SK-N-SH (cell line): ENCODE results near the gene RIMS4. TPM values are rescaled to one million over a fixed set of nuclear protein-coding genes. Genes with fewer than 3 reads are reported as not detected.
"Not testable (repeated sequence)": the region's sequence is repeated elsewhere in the genome, so short reads cannot be mapped to it uniquely, and the experiment has no call there.

Source experiments
- CTCF ChIA-PET: fragments of 300-600, 350-600 bp; formaldehyde crosslinking; extraction: SDS; loops from one replicate; lab custom pipeline; 2021; lab: Yijun Ruan, JAX
- POLR2A ChIA-PET: fragments of 350-600 bp; sonication (Branson Sonifier 250); formaldehyde crosslinking; extraction: SDS; loops from one replicate; lab custom pipeline; 2020; ENCODE audit warnings: antibody characterized with exemption, inconsistent platforms; lab: Yijun Ruan, JAX
- DNase-seq: peaks from one replicate; pipeline ENCODE4 v3.0.0; 2012
- H2AFZ ChIP-seq: fragments of 200-600 bp; sonication (generic); 2 replicates; pipeline ENCODE4 v1.8.1; 2016; ENCODE audit warnings: antibody characterized with exemption, mild to moderate bottlenecking, low read depth
- H3F3A ChIP-seq: fragments of 200-600 bp; sonication (generic); replicated peaks from 2 replicates; pipeline ENCODE3; 2016; ENCODE audit warnings: antibody characterized with exemption, mild to moderate bottlenecking; ENCODE audit not compliant: insufficient read depth
- H3K27ac ChIP-seq, 2 experiments: fragments of 200-500 bp in 1 of 2; fragments of 200-600 bp in 1 of 2; sonication (Bioruptor generic) in 1 of 2; sonication (generic), shearing (Covaris generic) in 1 of 2; 2 replicates each; pipeline versions ENCODE4 v1.5.1 to v1.6.1; 2014 to 2016; ENCODE audit warnings: low read depth in 2 of 2, inconsistent platforms in 1 of 2, low read length in 1 of 2, mild to moderate bottlenecking in 1 of 2, mixed read lengths in 1 of 2
- H3K27me3 ChIP-seq: fragments of 200-600 bp; sonication (generic), shearing (Covaris generic); 2 replicates; pipeline ENCODE4 v1.6.1; 2016; ENCODE audit warnings: mixed run types; ENCODE audit not compliant: insufficient read depth
- H3K36me3 ChIP-seq, 2 experiments: fragments of 200-500 bp in 1 of 2; fragments of 200-600 bp in 1 of 2; sonication (Bioruptor generic) in 1 of 2; sonication (generic) in 1 of 2; replicated peaks in 1 of 2; 2 replicates each; pipeline versions ENCODE3 to v1.5.1; 2014 to 2016; ENCODE audit warnings: low read length in 1 of 2, mild to moderate bottlenecking in 1 of 2; ENCODE audit not compliant: insufficient read depth in 2 of 2, control insufficient read depth in 1 of 2
- H3K4me1 ChIP-seq, 2 experiments: fragments of 200-500 bp in 1 of 2; fragments of 200-600 bp in 1 of 2; sonication (Bioruptor generic) in 1 of 2; sonication (generic), shearing (Covaris generic) in 1 of 2; 2 replicates each; pipeline versions ENCODE4 v1.5.1 to v1.6.1; 2014 to 2016; ENCODE audit warnings: low read depth in 1 of 2, low read length in 1 of 2, mixed run types in 1 of 2; ENCODE audit not compliant: insufficient read depth in 2 of 2, control insufficient read depth in 1 of 2
- H3K4me2 ChIP-seq: fragments of 200-600 bp; sonication (generic), shearing (Covaris generic); 2 replicates; pipeline ENCODE4 v1.6.1; 2017; ENCODE audit warnings: mixed run types
- H3K4me3 ChIP-seq, 2 experiments: fragments of 200-500 bp in 1 of 2; fragments of 200-600 bp in 1 of 2; sonication (Bioruptor generic) in 1 of 2; sonication (generic), shearing (Covaris generic) in 1 of 2; 2 replicates each; pipeline versions ENCODE4 v1.5.1 to v1.8.1; 2014 to 2016; ENCODE audit warnings: low read depth in 2 of 2, inconsistent platforms in 1 of 2, low read length in 1 of 2, mild to moderate bottlenecking in 1 of 2, mixed read lengths in 1 of 2, moderate library complexity in 1 of 2
- H3K79me2 ChIP-seq: fragments of 200-600 bp; sonication (generic); 2 replicates; pipeline ENCODE4 v1.8.1; 2017; ENCODE audit warnings: mild to moderate bottlenecking; ENCODE audit not compliant: insufficient read depth
- H3K9ac ChIP-seq: fragments of 200-600 bp; sonication (generic); 2 replicates; pipeline ENCODE4 v1.6.1; 2017; ENCODE audit warnings: mixed run types
- H3K9me2 ChIP-seq: fragments of 200-600 bp; sonication (generic); 2 replicates; pipeline ENCODE4 v1.6.1; 2017; ENCODE audit warnings: mixed run types
- H3K9me3 ChIP-seq: fragments of 200-600 bp; sonication (generic); 2 replicates; pipeline ENCODE4 v1.6.1; 2017; ENCODE audit warnings: mixed run types, mild to moderate bottlenecking, moderate library complexity
- H4K20me1 ChIP-seq: fragments of 200-600 bp; sonication (generic); 2 replicates; pipeline ENCODE4 v1.6.1; 2017; ENCODE audit warnings: mild to moderate bottlenecking, mixed run types; ENCODE audit not compliant: insufficient read depth
- CHD2 ChIP-seq: fragments of 150-350 bp; IDR thresholded peaks from 2 replicates; pipeline ENCODE4 v1.6.1; 2018; ENCODE audit warnings: low read length; ENCODE audit not compliant: partially characterized antibody
- EZH2phosphoT487 ChIP-seq: fragments of 200-600 bp; sonication (generic); IDR thresholded peaks from 2 replicates; pipeline ENCODE4 v1.6.1; 2017; ENCODE audit warnings: low read depth, mixed run types, mild to moderate bottlenecking, antibody characterized with exemption, moderate library complexity, borderline replicate concordance
- FOSL2 ChIP-seq: IDR thresholded peaks from 2 replicates; pipeline ENCODE4 v1.4.0; 2012; ENCODE audit warnings: low read depth, mild to moderate bottlenecking, moderate library complexity, borderline replicate concordance
- FOXM1 ChIP-seq: IDR thresholded peaks from 2 replicates; pipeline ENCODE4 v1.4.0; 2012; ENCODE audit warnings: low read depth, mild to moderate bottlenecking
- GABPA ChIP-seq: IDR thresholded peaks from 2 replicates; pipeline ENCODE4 v1.4.0; 2012; ENCODE audit warnings: low read depth, mild to moderate bottlenecking
- GATA2 ChIP-seq: sonication (generic); formaldehyde crosslinking; IDR thresholded peaks from 2 replicates; pipeline ENCODE4 v1.5.0; 2020; ENCODE audit warnings: mild to moderate bottlenecking, missing genetic modification reagents
- JUND ChIP-seq: IDR thresholded peaks from 2 replicates; pipeline ENCODE4 v1.4.0; 2012
- MEF2A ChIP-seq: IDR thresholded peaks from 2 replicates; pipeline ENCODE4 v1.4.0; 2012; ENCODE audit warnings: low read depth, borderline replicate concordance
- NFIC ChIP-seq: IDR thresholded peaks from 2 replicates; pipeline ENCODE4 v1.4.0; 2012; ENCODE audit warnings: borderline replicate concordance
- NRF1 ChIP-seq: IDR thresholded peaks from 2 replicates; pipeline ENCODE4 v1.6.1; 2012; ENCODE audit warnings: low read depth, mild to moderate bottlenecking, low read length
- RAD21 ChIP-seq: IDR thresholded peaks from 2 replicates; pipeline ENCODE4 v1.6.1; 2012; ENCODE audit warnings: mild to moderate bottlenecking, low read length
- RCOR1 ChIP-seq: fragments of 150-350 bp; IDR thresholded peaks from 2 replicates; pipeline ENCODE4 v1.6.1; 2017; ENCODE audit warnings: antibody characterized with exemption, low read length
- RFX5 ChIP-seq: IDR thresholded peaks from 2 replicates; pipeline ENCODE4 v1.6.1; 2012; ENCODE audit warnings: mild to moderate bottlenecking, improper control_type of control experiment, low read length
- TAF1 ChIP-seq: IDR thresholded peaks from 2 replicates; pipeline ENCODE4 v1.6.1; 2012; ENCODE audit warnings: low read depth, mild to moderate bottlenecking, low read length, moderate library complexity, borderline replicate concordance
- TCF12 ChIP-seq: IDR thresholded peaks from 2 replicates; pipeline ENCODE4 v1.4.0; 2012
- USF1 ChIP-seq: IDR thresholded peaks from 2 replicates; pipeline ENCODE4 v1.4.0; 2012; ENCODE audit warnings: low read depth, borderline replicate concordance
- USF2 ChIP-seq: fragments of 150-350 bp; IDR thresholded peaks from 2 replicates; pipeline ENCODE4 v1.6.1; 2017; ENCODE audit warnings: antibody characterized with exemption, low read length, low read depth, borderline replicate concordance
- YY1 ChIP-seq: IDR thresholded peaks from 2 replicates; pipeline ENCODE4 v1.4.0; 2012; ENCODE audit warnings: low read depth, mild to moderate bottlenecking
- ZBTB33 ChIP-seq: IDR thresholded peaks from 2 replicates; pipeline ENCODE4 v1.4.0; 2012; ENCODE audit warnings: low read depth, borderline replicate concordance
- WGBS: methylation state at CpG from one replicate; pipeline ENCODE4 v1.1.6; 2017; ENCODE audit warnings: low lambda C conversion rate; 5-methylcytosine and 5-hydroxymethylcytosine counted together
- polyA plus RNA-seq, 3 experiments: library from polyadenylated mRNA; depleted of rRNA; stranded (reverse); fragments of >200 nt; gene quantifications; 2 replicates each; pipeline ENCODE4 v1.2.3, GENCODE V29; 2012

Gene RIMS4
- polyA plus RNA-seq, 1 of the 3 experiments (the other 2 are of a cell fraction): 0.13 TPM

- CTCF ChIA-PET: interaction anchor here (1.0 to 1.2 kb wide), 3 partner anchors 42 to 144 kb away, joined by 3 to 4 read pairs (median 3); no protein-coding TSS in a partner anchor
- H3K9ac ChIP-seq: no peak overlapping the region
- H3K9me3 ChIP-seq: no peaks in the 10 kb centered on the region
- TF ChIP-seq CHD2: no peak
- no peak for TF ChIP-seq TCF12
- TF ChIP-seq NRF1: no peak
- no peak for TF ChIP-seq RFX5
- no peak for TF ChIP-seq ZBTB33
- no peak for TF ChIP-seq GABPA
- no peak for TF ChIP-seq JUND
- no peak for TF ChIP-seq RAD21
- TF ChIP-seq USF2: no peak
- no peak for TF ChIP-seq GATA2
- no peak for TF ChIP-seq RCOR1
- no peak for TF ChIP-seq YY1
- no peak for TF ChIP-seq FOSL2
- no peak for TF ChIP-seq MEF2A
- no peak for TF ChIP-seq TAF1
- TF ChIP-seq USF1: no peak
- TF ChIP-seq FOXM1: no peak
- no peak for TF ChIP-seq NFIC
- TF ChIP-seq EZH2phosphoT487: no peak
- TF ChIP-seq, all 33 proteins: peak for 0
- Histone ChIP-seq H3K27ac (no peak overlapping the region), H3K4me3 (no peak overlapping the region), H3K36me3 (no peaks in the 10 kb centered on the region), H4K20me1 (no peaks in the 10 kb centered on the region), H3K79me2 (no peaks in the 10 kb centered on the region), H3F3A (no peaks in the 10 kb centered on the region), H3K4me2 (no peak overlapping the region), H3K27me3 (peaks cover 3% of the 10 kb centered on the region; the same call in 1 of the 2 replicates), H2AFZ (no peak overlapping the region), H3K9me2 (no peaks in the 10 kb centered on the region), H3K4me1 (peaks cover 0 to 5% of the 10 kb centered on the region in 2 experiments; a peak in 1 of 4 replicates)
- POLR2A ChIA-PET: no interaction called here
- no peak for DNase-seq
- WGBS: 0% methylated on average over 1 of the region's 1 CpG
Observed at GRCh38 chr20:44827401-44827800, 17.1 kb upstream of the RIMS4 start.

- POLR2A ChIA-PET, H3K9me3 ChIP-seq, H3K4me1 ChIP-seq, H3K4me2 ChIP-seq, H3K36me3 ChIP-seq, H3K27ac ChIP-seq, DNase-seq, H3K79me2 ChIP-seq, H3K9ac ChIP-seq, H2AFZ ChIP-seq, H3K27me3 ChIP-seq, H3F3A ChIP-seq, H3K9me2 ChIP-seq, H4K20me1 ChIP-seq, H3K4me3 ChIP-seq: not testable (repeated sequence)
- WGBS: 50% methylated on average over 6 of the region's 6 CpGs
- CTCF ChIA-PET: interaction anchor here (2.3 kb wide), 1 partner anchor 74 kb away, joined by 12 read pairs; no protein-coding TSS in a partner anchor
Observed at GRCh38 chr20:44821576-44821975, 11.2 kb upstream of the RIMS4 start.
